ENCODE measurements around the gene CAMSAP2.

Gene CAMSAP2

GRCh38 chr1:200885623-200886402, 147.1 kb downstream of the CAMSAP2 start:
- DNase-seq, result no peak

DNA sequence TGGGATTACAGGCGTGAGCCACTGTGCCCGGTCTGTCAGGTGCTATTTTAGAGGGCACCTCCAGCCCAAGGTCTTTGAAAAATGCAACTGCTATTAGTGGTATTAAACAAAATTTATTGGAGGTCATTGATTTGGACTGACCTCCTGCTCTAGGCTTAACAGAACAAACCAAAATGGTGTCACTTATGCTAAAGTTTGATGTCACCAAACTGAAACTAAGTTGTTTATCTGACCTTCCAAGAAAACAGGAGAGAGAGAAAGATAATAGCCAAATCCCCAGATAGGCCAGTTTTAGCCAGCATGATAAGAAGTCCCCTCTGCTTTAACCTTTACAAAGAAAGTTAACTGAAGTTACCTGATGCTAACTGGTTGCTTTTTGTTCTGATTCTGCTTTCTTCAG, 147.9 kb downstream of the CAMSAP2 start:
- no peak for DNase-seq

DNA sequence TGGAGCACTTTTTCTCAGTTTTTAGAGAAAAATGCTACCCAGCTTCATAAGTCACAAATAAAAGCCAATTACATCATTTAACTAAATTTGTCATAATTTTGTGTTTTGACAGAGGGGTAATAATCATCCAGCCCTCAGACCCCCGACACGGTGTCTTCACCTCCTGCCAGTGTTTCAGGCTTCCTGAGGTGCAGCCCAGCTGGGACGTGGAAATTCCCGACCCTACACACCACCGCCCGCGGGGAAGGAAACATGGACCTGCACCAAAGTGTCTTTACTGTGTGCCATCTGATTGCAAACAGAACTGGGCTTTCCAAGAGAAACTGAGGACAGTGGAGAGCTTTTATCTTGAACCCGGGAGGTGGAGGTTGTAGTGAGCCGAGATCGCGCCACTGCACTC, 148.3 kb downstream of the CAMSAP2 start:
- DNase-seq, result no peak

DNA sequence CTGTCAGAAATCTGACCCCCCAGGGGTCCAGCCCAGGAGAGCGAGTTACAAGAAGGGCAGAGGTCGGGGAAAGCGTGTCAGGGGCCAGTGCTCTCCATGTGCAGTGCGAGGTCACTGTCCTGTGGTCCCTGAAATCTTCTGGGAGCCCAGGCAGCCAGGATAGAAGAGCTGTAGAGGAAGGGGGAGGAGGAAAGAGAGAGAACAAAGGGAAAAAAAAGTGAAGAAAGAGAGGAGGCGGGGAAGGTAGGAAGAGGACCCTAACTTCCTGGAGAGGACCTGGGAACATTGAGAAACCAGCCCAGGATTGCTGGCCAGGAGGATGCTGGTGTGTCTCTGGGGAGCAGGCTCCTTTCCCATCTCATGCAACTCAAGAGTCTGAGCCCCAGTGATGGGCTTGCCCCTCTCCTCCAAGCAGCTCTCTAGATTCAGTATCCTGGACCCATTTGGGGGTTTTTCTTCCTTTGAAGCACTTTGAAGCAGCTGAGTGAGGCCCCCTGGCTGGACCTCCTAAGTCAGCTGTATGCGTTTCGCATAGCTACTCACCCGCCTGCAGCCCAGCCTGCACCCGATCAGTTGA, 149.2 kb downstream of the CAMSAP2 start:
- no peak for DNase-seq

DNA sequence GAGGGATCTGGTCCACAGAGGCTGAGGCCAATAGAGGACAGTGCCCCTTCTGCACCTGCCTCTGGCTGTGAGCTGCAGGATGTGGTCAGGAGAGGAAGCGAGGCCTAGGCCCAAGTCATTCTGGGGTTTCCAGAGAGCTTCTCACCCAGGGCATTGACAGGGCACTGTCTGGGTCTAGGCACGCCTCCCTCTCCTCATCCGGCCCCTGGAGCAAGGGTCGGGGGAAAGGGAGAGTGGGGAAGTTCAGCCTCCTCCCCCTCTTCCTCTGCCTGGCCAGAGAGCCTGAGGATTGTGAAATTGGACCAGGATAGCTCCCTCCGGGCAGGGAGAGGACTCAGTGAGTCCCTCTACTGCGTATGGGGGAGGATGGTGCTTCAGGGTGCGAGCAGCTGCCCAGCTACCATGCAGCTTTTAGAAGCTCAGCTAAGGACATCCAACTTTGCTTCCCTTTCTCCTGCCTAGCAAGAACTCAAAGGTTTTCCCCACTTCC, 149.7 kb downstream of the CAMSAP2 start:
- peak; percentile 33 for DNase-seq

DNA sequence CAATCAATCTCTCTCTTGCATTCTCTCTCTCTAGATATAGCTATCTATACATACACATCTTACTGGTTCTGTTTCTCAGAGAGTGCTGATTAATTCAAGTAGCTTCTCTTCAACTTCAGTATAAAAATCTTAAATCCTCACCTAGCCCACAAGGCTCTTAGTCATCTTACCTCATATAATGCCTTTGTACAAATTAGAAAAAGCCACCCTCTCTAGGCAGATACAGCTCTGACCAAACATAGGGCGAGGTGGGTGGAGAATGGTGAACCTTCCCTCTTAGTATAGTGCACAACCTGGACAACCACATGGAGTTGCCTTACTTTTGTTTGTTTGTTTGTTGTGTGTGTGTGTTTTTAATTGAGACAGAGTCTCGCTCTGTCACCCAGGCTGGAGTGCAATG, 150.9 kb downstream of the CAMSAP2 start:
- no peak for DNase-seq

DNA sequence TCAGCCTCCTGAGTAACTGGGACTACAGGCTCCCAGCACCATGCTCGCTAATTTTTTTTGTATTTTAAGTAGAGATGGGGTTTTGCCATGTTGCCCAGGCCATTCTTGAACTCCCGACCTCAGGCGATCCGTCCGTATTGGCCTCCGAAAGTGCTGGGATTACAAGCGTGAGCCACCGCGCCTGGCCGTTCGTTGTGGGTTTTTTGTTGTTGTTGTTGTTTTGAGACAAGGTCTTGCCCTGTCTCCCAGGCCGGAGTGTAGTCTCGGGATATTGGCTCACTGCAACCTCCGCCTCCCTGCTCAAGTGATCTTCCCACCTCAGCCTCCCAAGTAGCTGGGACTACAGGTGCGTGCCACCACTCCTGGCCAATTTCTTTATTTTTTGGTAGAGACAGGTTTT, 151.3 kb downstream of the CAMSAP2 start:
- no peak for DNase-seq

GRCh38 chr1:200890818-200891773, 152.4 kb downstream of the CAMSAP2 start:
- DNase-seq, result no peak

- no peak for DNase-seq
Observed at GRCh38 chr1:200891774-200892157, 153.1 kb downstream of the CAMSAP2 start.

GRCh38 chr1:200892546-200892945, 153.9 kb downstream of the CAMSAP2 start:
- DNase-seq, result no peak

DNA sequence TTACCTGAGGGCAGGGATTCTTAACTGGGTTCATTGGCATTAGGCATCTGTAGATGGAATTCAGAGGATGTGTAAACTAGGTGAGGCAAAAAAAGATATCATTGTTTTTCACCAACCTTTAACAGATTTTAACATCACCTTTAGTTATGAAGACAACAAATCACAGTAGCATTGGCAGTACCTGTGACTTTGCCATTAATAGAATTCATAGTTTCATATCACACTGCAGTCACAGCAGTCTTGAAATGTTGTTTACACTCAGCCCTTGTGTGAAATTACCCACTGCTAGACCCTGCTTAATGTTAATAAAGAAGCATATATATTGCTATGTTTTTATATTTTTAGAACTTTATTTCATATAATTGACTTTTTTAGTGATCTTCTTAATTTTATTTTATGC, 154.3 kb downstream of the CAMSAP2 start:
- DNase-seq, result no peak

DNA sequence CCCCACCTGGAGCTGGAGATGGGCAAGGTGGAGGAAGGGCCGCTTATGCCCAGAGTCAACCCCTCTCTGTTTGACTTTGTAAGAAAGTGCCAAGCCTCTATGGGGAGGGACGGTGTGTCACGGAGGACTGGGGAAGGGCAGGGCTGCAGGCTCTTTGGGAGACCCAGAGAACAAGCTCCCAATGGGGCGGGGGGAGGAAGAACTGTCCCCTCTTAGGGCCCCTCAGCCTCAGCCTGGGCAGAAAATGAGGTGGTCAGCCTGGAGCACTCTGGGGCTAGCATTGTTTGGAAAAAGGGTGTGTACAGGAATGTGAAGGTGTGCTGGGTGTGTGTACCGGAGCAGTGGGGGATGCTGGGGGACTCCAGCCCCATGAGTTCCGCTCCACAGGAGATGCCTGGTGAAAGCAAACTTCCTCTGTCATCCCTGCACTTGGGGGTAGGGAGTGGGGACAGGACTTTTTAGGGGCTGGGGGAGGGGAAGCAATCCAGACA, 154.8 kb downstream of the CAMSAP2 start:
- no peak for DNase-seq

GRCh38 chr1:200894712-200895442, 156.2 kb downstream of the CAMSAP2 start, which contains the start of gene INAVA:
Gene INAVA, plus strand, starts transcription at chr1:200894900. Its CDS starts 3,501 bp downstream, at chr1:200898401.
- DNase-seq, result no peak

DNA sequence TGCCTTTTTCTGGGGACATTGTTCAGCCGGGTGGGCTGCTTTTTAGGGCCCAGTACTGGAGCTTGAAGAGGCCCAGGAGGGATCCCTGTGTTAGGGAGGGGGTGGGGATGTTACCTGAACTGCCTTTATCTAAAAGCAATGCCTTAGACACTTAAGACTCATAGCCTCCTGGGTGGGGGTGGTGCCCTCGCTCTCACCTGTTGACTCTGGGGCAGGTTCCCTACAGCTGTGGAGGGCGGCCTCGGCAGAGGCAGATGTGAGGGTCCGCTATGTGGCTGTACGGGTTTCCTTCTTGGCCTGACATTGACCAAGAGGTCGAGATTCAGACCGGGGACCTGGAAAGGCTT, 156.7 kb downstream of the CAMSAP2 start:
- DNase-seq, result no peak

- DNase-seq, result no peak
Observed at GRCh38 chr1:200895801-200896530, 157.3 kb downstream of the CAMSAP2 start.

GRCh38 chr1:200896531-200897196, 158.0 kb downstream of the CAMSAP2 start:
- no peak for DNase-seq

DNA sequence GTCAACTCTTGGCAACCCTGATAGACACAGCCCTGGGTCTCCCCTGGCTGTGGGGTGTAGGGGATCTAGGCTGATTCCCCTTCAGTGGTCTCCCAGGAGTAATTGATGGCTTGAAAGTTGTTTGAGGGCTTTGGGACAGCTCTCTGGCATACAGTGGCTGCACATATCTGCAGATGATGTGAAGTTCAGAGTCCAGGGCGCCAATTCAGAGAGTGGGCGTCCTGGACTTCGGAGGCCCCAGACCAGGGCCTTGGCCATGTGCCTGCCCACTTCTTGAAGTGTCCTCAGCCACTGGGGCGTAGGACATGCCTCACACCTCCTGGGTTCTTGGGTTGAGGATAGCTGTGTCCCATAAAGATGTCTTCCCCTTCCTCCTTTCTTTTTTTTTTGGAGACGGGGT, 158.6 kb downstream of the CAMSAP2 start:
- DNase-seq, result no peak

- no peak for DNase-seq
Observed at GRCh38 chr1:200899015-200899386, 160.3 kb downstream of the CAMSAP2 start.

DNA sequence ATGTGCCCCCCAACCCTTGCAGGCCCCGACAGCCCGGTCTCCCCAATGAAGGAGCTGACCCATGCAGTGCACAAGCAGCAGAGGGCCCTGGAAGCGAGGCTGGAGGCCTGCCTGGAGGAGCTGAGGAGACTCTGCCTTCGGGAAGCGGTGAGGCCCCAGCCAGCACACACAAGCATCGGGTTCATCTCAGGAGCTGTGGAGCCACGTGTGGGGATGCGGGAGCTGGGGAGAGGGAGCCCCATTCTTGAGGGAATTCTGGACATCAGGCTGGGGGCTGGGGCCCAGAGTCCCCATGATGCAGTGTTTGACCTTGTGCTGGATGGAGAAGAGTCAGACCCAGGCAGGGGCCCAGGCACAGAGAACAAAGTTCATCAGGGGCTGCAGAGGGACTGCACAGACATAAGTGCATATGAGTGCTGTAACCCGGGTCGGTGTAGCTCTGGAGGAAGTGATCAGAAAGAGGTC, 160.8 kb downstream of the CAMSAP2 start:
- no peak for DNase-seq

GRCh38 chr1:200899954-200900867, 161.5 kb downstream of the CAMSAP2 start:
- DNase-seq, result no peak

All from activated CD4-positive, alpha-beta T cell treated with anti-CD3 and anti-CD28 coated beads for 1 hour (primary cell).